H9 (cell line): ENCODE measurements around the gene PTF1A. TPM values are rescaled to one million over a fixed set of nuclear protein-coding genes. Genes with fewer than 3 reads are reported as not detected.

Source experiments
- DNase-seq: peaks from one replicate; pipeline ENCODE4 v3.0.0-alpha.2; 2017
- H2AFZ ChIP-seq: one replicate; pipeline ENCODE4 v1.6.1; 2013; ENCODE audit warnings: mild to moderate bottlenecking, low read length, control low read depth, moderate library complexity
- H2AK5ac ChIP-seq: 2 replicates; pipeline ENCODE4 v1.6.1; 2013; ENCODE audit warnings: low read length, control low read depth, mixed read lengths; ENCODE audit not compliant: insufficient read length
- H2BK120ac ChIP-seq: one replicate; pipeline ENCODE4 v1.6.1; 2013; ENCODE audit warnings: low read depth, mild to moderate bottlenecking, low read length, control low read depth, inconsistent platforms; ENCODE audit not compliant: poor library complexity, severe bottlenecking
- H2BK12ac ChIP-seq: 2 replicates; pipeline ENCODE4 v1.6.1; 2013; ENCODE audit warnings: low read length, control low read depth, mixed read lengths, low read depth; ENCODE audit not compliant: insufficient read length
- H2BK15ac ChIP-seq: 2 replicates; pipeline ENCODE4 v1.6.1; 2013; ENCODE audit warnings: low read depth, low read length, control low read depth
- H2BK20ac ChIP-seq: one replicate; pipeline ENCODE4 v1.6.1; 2013; ENCODE audit warnings: low read depth, mild to moderate bottlenecking, low read length, control low read depth, inconsistent platforms; ENCODE audit not compliant: poor library complexity, severe bottlenecking
- H2BK5ac ChIP-seq: 2 replicates; pipeline ENCODE4 v1.6.1; 2013; ENCODE audit warnings: low read length, control low read depth, mixed read lengths; ENCODE audit not compliant: insufficient read length
- H3K14ac ChIP-seq: 2 replicates; pipeline ENCODE4 v1.6.1; 2013; ENCODE audit warnings: low read length, control low read depth; ENCODE audit not compliant: insufficient read depth
- H3K18ac ChIP-seq: 2 replicates; pipeline ENCODE4 v1.6.1; 2013; ENCODE audit warnings: low read depth, mild to moderate bottlenecking, mixed read lengths, low read length, control low read depth; ENCODE audit not compliant: insufficient read length
- H3K23ac ChIP-seq: 2 replicates; pipeline ENCODE4 v1.6.1; 2013; ENCODE audit warnings: low read length, control low read depth, mixed read lengths, low read depth; ENCODE audit not compliant: insufficient read length
- H3K23me2 ChIP-seq: 2 replicates; pipeline ENCODE4 v1.6.1; 2013; ENCODE audit warnings: low read depth, mild to moderate bottlenecking, mixed read lengths, low read length, control low read depth; ENCODE audit not compliant: insufficient read length, poor library complexity, severe bottlenecking
- H3K27ac ChIP-seq: 2 replicates; pipeline ENCODE4 v1.5.1; 2013; ENCODE audit warnings: low read length, control low read depth, mixed read lengths, low read depth; ENCODE audit not compliant: insufficient read length
- H3K27me3 ChIP-seq: 2 replicates; pipeline ENCODE4 v1.6.1; 2013; ENCODE audit warnings: low read length, control low read depth, inconsistent platforms; ENCODE audit not compliant: insufficient read depth
- H3K4ac ChIP-seq: 2 replicates; pipeline ENCODE4 v1.6.1; 2013; ENCODE audit warnings: low read depth, mild to moderate bottlenecking, control low read depth, inconsistent platforms, low read length, moderate library complexity
- H3K4me1 ChIP-seq: 2 replicates; pipeline ENCODE4 v1.6.1; 2013; ENCODE audit warnings: low read length, control low read depth, inconsistent platforms; ENCODE audit not compliant: insufficient read depth
- H3K4me2 ChIP-seq: 2 replicates; pipeline ENCODE4 v1.6.1; 2013; ENCODE audit warnings: low read length, control low read depth, mixed read lengths; ENCODE audit not compliant: insufficient read length, insufficient read depth
- H3K56ac ChIP-seq: 2 replicates; pipeline ENCODE4 v1.6.1; 2013; ENCODE audit warnings: low read depth, mild to moderate bottlenecking, mixed read lengths, low read length, control low read depth; ENCODE audit not compliant: insufficient read length
- H3K79me1 ChIP-seq: 2 replicates; pipeline ENCODE4 v1.6.1; 2013; ENCODE audit warnings: low read depth, mild to moderate bottlenecking, moderate library complexity, low read length, control low read depth, inconsistent platforms; ENCODE audit not compliant: insufficient read depth, poor library complexity, severe bottlenecking
- H3K79me2 ChIP-seq: 2 replicates; pipeline ENCODE4 v1.6.1; 2013; ENCODE audit warnings: low read length, control low read depth, inconsistent platforms; ENCODE audit not compliant: insufficient read depth
- H3K9ac ChIP-seq: 2 replicates; pipeline ENCODE4 v1.6.1; 2013; ENCODE audit warnings: low read length, control low read depth, mixed read lengths; ENCODE audit not compliant: insufficient read length; ENCODE audit errors: extremely low read depth
- H3K9me3 ChIP-seq: one replicate; pipeline ENCODE4 v1.6.1; 2013; ENCODE audit warnings: low read depth, low read length, inconsistent platforms; ENCODE audit not compliant: control insufficient read depth
- H3T11ph ChIP-seq: one replicate; pipeline ENCODE4 v1.6.1; 2013; ENCODE audit warnings: mild to moderate bottlenecking, low read length, control low read depth, inconsistent platforms
- H4K20me1 ChIP-seq: one replicate; pipeline ENCODE4 v1.6.1; 2013; ENCODE audit not compliant: control insufficient read depth, insufficient read length, insufficient read depth
- H4K5ac ChIP-seq: 2 replicates; pipeline ENCODE4 v1.6.1; 2013; ENCODE audit warnings: low read depth, mild to moderate bottlenecking, mixed read lengths, low read length, control low read depth; ENCODE audit not compliant: insufficient read length
- H4K8ac ChIP-seq: replicated peaks from 2 replicates; pipeline ENCODE4 v1.6.1; 2013; ENCODE audit warnings: low read length, control low read depth, mixed read lengths, low read depth; ENCODE audit not compliant: insufficient read length
- H4K91ac ChIP-seq: 2 replicates; pipeline ENCODE4 v1.6.1; 2013; ENCODE audit warnings: low read depth, mild to moderate bottlenecking, moderate library complexity, mixed read lengths, low read length, control low read depth; ENCODE audit not compliant: insufficient read length
- H3K27ac Mint-ChIP-seq, 3 experiments: 2 replicates in 2 of 3; 3 replicates in 1 of 3; pipeline ENCODE4 v1.8.0; 2020 to 2021; ENCODE audit warnings: mixed read lengths in 3 of 3, mild to moderate bottlenecking in 1 of 3, moderate library complexity in 1 of 3
- H3K27me3 Mint-ChIP-seq: 2 replicates; pipeline ENCODE4 v1.8.0; 2021; ENCODE audit warnings: low read depth, mild to moderate bottlenecking, moderate library complexity, mixed read lengths
- H3K36me3 Mint-ChIP-seq, 3 experiments: 2 replicates in 2 of 3; 3 replicates in 1 of 3; pipeline ENCODE4 v1.8.0; 2020 to 2021; ENCODE audit warnings: low read depth in 3 of 3, mixed read lengths in 3 of 3; ENCODE audit not compliant: insufficient read depth in 1 of 3
- H3K4me1 Mint-ChIP-seq, 2 experiments: 2 replicates each; pipeline ENCODE4 v1.8.0; 2020; ENCODE audit warnings: mixed read lengths in 2 of 2
- H3K4me3 Mint-ChIP-seq, 2 experiments: 2 replicates in 1 of 2; 3 replicates in 1 of 2; pipeline ENCODE4 v1.8.0; 2020 to 2021; ENCODE audit warnings: mild to moderate bottlenecking in 2 of 2, mixed read lengths in 2 of 2, moderate library complexity in 1 of 2
- H3K9me3 Mint-ChIP-seq, 2 experiments: 2 replicates in 1 of 2; 3 replicates in 1 of 2; pipeline ENCODE4 v1.8.0; 2020; ENCODE audit warnings: mild to moderate bottlenecking in 2 of 2, mixed read lengths in 2 of 2, moderate library complexity in 1 of 2
- WGBS: extraction: QIAGEN DNeasy Blood & Tissue Kit; methylation state at CpG from one replicate; pipeline ENCODE4 v1.1.7; 2013; ENCODE audit warnings: missing lambda C conversion rate, low lambda C conversion rate, mixed read lengths; ENCODE audit not compliant: insufficient read length; ENCODE audit errors: extremely low coverage; 5-methylcytosine and 5-hydroxymethylcytosine counted together
- total RNA-seq: library from RNA; stranded (reverse); gene quantifications from 2 replicates; pipeline ENCODE4 v1.2.1, GENCODE V29; 2021
- TF ChIP-seq, protein P1 (sequence below): fragments of 200-600 bp; sonication (generic); conservative IDR thresholded peaks from 3 replicates; pipeline ENCODE4 v1.8.0; 2021; ENCODE audit warnings: antibody characterized with exemption, mild to moderate bottlenecking

The PTF1A gene
- total RNA-seq, 1 experiment from 2014 or later: not detected

DNA sequence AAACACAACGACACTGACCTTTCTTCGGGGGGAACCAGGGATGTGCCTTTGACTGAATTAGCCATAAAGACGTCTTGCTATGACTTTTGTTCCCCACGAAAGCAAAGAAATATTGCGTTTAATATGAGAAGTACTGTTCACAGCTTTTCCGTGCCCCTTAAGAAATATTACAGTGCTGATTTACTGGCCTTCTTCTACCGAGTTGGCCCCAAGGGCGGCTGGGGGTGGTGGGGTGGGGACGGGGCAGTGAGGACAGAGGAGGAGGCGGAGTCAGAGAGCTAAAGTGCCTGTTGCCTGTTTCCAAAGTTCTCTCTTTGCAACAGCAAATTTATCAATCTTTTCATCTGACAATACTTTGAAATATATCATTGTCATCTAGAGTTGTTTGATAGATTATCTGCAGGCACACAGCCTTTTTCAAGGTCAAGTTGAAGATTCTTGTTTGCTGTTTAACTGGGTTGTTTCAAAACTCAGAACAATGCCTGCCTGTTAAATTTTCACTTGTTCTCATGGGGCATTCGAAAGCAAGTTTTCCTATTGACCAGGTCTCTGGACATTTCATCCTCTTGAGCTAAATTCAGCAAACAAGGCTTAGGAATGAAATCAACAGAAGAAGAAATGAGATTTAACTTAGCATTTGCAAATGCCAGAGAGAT is 9.0 kb downstream of the PTF1A start:
- Histone ChIP-seq H3K27ac (no peak overlapping the region), H3K4me2 (no peak overlapping the region), H2AK5ac (no peak overlapping the region), H2BK20ac (no peak overlapping the region), H3K56ac (no peak overlapping the region), H2BK120ac (no peak overlapping the region), H4K20me1 (no peaks in the 10 kb centered on the region), H4K91ac (no peak overlapping the region), H3K9ac (no peak overlapping the region), H2BK15ac (no peak overlapping the region), H3K23ac (no peak overlapping the region), H3K23me2 (peaks cover 4% of the 10 kb centered on the region), H3K9me3 (no peaks in the 10 kb centered on the region), H3K27me3 (peaks cover 90% of the 10 kb centered on the region), H3T11ph (no peak overlapping the region), H3K4me1 (no peaks in the 10 kb centered on the region), H4K5ac (no peak overlapping the region), H3K79me2 (no peaks in the 10 kb centered on the region), H3K79me1 (no peaks in the 10 kb centered on the region), H4K8ac (no peak overlapping the region), H3K4ac (no peak overlapping the region), H2BK12ac (no peak overlapping the region), H2AFZ (no peak overlapping the region), H3K18ac (no peak overlapping the region), H3K14ac (no peak overlapping the region), H2BK5ac (no peak overlapping the region)
- peak overlapping the region in 1 of 2 experiments; percentile 24; a peak in 1 of 5 replicates for H3K4me3 Mint-ChIP-seq
- no CpG with 5 or more reads among the region's 11 CpGs for WGBS
- peaks cover 97% of the 10 kb centered on the region for H3K27me3 Mint-ChIP-seq
- H3K9me3 Mint-ChIP-seq: peaks cover 0 to 5% of the 10 kb centered on the region in 2 experiments; a peak in 2 of 5 replicates
- peaks cover 27 to 55% of the 10 kb centered on the region in 2 experiments for H3K4me1 Mint-ChIP-seq
- TF ChIP-seq, protein P1, sequence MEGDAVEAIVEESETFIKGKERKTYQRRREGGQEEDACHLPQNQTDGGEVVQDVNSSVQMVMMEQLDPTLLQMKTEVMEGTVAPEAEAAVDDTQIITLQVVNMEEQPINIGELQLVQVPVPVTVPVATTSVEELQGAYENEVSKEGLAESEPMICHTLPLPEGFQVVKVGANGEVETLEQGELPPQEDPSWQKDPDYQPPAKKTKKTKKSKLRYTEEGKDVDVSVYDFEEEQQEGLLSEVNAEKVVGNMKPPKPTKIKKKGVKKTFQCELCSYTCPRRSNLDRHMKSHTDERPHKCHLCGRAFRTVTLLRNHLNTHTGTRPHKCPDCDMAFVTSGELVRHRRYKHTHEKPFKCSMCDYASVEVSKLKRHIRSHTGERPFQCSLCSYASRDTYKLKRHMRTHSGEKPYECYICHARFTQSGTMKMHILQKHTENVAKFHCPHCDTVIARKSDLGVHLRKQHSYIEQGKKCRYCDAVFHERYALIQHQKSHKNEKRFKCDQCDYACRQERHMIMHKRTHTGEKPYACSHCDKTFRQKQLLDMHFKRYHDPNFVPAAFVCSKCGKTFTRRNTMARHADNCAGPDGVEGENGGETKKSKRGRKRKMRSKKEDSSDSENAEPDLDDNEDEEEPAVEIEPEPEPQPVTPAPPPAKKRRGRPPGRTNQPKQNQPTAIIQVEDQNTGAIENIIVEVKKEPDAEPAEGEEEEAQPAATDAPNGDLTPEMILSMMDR: no peak
- H3K27ac Mint-ChIP-seq: no peak overlapping the region
- DNase-seq: no peak
- no peaks in the 10 kb centered on the region for H3K36me3 Mint-ChIP-seq
